Stimulated activated CD4-positive, alpha-beta T cell treated with anti-CD3 and anti-CD28 coated beads, Interleukin-1b, Interleukin-23, amount 100 ng/mL, for 24 hours (primary cell): ENCODE data around the gene GRAP.
"Not testable (repeated sequence)": the region's sequence is repeated elsewhere in the genome, so short reads cannot be mapped to it uniquely, and the experiment has no call there.

Experiments
- DNase-seq, 4 experiments: peaks; one replicate each; pipeline ENCODE4 v3.0.0-alpha.2; 2020; ENCODE audit warnings: low read depth in 4 of 4, low spot score in 1 of 4

GRAP gene

GRCh38 chr17:19042369-19042768, 4.4 kb downstream of the GRAP start:
- not testable (repeated sequence) for DNase-seq

GRCh38 chr17:19041871-19042270, 4.9 kb downstream of the GRAP start:
- not testable (repeated sequence) for DNase-seq

DNA sequence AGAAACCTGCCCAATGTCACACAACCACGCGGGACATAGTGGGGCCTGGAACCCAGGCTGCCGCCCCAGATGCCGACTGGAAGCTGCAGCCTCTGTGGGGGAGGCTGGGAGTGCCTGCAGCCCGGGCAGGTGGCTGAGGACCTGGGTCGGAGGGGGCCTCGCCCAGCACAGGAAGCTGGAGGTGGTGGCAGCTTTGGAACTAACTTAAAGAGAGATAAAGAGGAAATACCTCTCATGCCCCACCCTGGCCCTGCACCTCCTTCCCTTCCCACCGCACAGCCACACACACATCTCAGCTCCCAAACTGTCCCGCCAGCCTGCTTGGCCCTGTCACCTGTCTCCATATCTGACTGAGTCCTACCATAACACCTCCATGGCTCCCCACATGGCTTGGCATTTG, 6.4 kb downstream of the GRAP start:
- DNase-seq = not testable (repeated sequence)

- DNase-seq = not testable (repeated sequence)
Observed at GRCh38 chr17:19038730-19039129, 8.0 kb downstream of the GRAP start.

DNA sequence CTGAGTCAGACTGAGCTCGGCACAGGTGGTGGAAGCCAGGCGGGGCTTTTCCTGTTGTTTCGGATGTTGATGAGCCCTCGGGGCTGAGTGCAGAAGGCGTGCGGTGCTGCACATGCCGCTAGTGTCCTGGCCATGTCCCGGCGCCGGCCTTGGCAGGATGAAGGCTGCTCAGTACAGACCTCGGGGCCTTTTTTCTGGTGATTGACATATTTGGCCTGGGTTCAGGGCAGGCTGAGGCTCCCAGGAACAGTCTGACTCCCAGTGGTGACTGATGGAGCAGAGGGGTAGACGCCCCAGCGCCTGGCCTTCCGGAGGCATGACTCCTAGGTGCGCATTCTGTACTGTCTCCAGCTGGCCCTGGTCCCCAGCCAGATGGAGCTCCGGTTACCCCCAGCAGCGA, 8.8 kb downstream of the GRAP start:
- DNase-seq = not testable (repeated sequence)

GRCh38 chr17:19037547-19037946, 9.2 kb downstream of the GRAP start:
- not testable (repeated sequence) for DNase-seq

DNA sequence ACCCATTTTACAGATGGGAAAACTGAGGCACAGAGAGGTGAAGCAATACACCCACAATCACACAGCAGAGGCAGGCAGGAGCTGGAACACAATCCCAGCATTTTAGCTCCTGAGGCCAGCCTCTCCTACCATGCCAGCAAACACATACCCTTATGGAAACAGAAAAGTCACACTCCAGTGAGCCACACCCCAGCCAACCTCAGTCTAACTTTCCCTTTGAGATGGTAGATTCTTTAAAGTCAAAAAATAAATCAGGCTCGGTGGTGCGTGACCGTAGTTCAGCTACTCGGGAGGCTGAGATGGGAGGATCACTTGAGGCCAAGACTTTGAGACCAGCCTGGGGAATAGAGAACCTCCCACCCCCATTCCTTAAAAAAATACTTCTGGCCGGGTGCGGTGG, 10.6 kb downstream of the GRAP start:
- DNase-seq = not testable (repeated sequence)

GRCh38 chr17:19032377-19032988, 14.3 kb downstream of the GRAP start:
- not testable (repeated sequence) for DNase-seq

DNA sequence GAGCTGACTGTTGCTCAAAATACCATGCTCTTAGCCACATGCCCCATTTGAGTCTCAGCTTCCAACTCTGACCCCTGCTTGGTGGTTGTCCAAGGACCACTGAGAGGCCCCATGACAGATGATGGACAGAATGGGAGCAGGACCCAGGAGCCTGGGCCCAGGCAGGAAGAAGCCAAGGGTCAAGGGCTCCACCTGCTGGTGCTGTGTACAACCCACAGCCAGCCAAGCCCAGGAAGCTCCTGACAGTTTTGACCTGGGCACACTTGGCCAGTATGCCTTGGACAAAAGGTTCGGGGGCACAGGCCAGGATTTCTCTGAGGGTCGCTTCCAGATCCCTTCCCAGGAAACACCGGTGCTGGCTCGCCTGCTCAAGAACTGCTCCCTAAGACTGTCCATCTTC, 15.0 kb downstream of the GRAP start:
- DNase-seq = peak in 3 of 4 experiments; percentile 21 to 38 (median 23)

DNA sequence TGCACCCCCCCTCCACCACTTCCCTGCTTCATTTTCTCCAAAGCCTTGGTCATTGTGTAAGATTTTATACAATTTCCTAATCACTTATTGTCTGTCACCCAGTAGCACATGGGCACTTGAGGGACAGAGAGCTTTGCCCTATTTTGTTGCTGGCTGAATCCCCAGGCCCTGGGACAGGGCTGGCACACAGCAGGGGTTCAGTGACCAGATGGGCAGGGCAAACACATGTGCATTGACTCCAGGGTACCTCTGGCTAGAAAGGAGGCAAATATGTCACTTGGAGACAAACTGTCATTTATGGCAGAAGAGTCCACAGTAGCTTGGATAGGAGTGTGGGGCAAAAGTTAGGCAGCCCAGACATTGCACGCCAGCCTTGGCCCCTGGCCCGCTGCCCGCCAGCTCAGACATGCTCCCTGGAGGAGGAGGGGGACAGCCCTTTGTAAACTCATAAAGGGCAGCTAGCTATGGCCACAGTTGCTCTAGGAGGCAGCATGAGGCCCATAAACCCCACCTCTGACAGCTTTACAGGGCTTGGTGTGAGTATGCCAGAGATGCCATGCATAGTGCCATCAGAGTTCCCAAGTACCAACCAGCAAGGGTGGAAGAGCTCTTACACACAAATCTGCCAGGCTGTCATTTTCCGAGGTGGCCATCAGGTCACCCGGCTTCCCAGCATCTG, 15.8 kb downstream of the GRAP start:
- not testable (repeated sequence) for DNase-seq

DNA sequence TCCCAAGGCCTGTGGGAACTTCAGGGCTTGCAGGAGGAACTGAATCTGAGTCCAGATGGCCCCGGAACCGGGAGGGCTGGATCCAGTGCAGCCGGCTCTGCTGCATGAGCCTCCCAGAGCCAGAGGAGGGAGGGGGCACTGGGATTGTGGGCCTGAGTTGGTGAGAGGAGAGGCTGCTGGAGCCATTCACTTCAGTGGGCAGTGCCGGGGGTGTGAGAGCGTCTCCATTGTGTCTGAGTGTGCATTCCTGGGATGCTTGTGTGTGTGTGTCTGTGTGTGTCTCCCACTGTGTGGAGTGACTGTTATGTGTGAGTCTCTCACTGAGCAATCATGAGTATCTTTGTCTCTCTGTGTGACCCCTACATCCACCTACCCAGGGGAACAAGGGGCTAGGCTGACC, 17.0 kb downstream of the GRAP start:
- not testable (repeated sequence) for DNase-seq

DNA sequence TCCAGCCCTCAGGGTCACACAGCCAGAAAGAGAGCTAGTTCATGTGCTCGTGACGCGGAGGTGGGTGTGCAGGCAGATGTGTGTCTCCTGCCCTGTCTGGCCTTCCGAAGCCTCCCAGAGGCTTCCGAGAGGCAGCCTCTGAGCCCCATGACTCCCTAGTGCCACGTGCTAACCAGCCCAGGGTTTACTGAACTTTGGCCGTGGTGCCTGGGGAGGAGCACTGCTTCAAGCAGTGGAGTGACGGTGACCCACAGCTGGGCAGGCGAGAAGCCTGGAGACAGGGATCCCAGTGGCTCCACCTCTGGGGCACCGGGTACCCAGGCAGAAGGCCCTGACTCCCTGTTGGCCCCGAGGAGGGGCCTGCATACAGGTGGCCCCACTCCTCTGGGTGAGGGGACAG, 18.1 kb downstream of the GRAP start:
- DNase-seq = not testable (repeated sequence)

GRCh38 chr17:19024101-19025078, 22.4 kb downstream of the GRAP start:
- DNase-seq = no peak

GRCh38 chr17:19023209-19023999, 23.4 kb downstream of the GRAP start:
- DNase-seq = no peak

- DNase-seq = no peak
Observed at GRCh38 chr17:19022747-19023146, 24.0 kb downstream of the GRAP start.

DNA sequence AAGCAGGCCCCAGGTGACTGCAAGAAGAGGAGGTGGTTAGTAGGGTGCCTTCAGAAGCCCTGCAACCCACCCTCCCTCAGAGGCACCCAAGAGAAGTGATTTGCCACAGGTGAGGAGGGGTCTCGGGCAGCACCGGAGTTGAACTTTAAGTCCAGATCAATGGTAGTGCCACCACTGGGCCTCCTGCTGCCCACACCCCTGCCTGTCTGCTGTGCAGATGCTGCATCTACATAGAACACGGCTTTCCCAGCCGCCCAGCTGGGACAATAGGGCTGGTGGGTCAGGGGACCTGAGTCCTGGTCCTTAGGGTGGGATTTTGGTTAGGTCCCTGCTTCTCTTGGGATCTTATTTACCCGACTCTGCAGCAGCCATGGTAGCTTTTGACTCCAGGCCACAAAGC, 24.6 kb downstream of the GRAP start:
- DNase-seq = no peak

- DNase-seq = peak in 2 of 4 experiments; percentile 31 to 34
Observed at GRCh38 chr17:19021622-19022083, 25.1 kb downstream of the GRAP start.

GRCh38 chr17:19021011-19021621, 25.6 kb downstream of the GRAP start:
- DNase-seq = not testable (repeated sequence)

- DNase-seq = no peak
Observed at GRCh38 chr17:19020016-19020415, 26.7 kb downstream of the GRAP start.
